ENCODE results near the gene PPP1CC. TPM values are rescaled to one million over a fixed set of nuclear protein-coding genes. Genes with fewer than 3 reads are reported as not detected.
"Not testable (repeated sequence)": the region's sequence is repeated elsewhere in the genome, so short reads cannot be mapped to it uniquely, and the experiment has no call there.

Gene PPP1CC
- total RNA-seq, 1 experiment from 2014 or later, result 154 TPM

- Histone ChIP-seq H3K27me3 (replicated peaks) (no peaks in the 10 kb centered on the region), H3K27ac (no peak overlapping the region), H3K4me3 (no peak overlapping the region), H3K4me1 (replicated peaks) (no peaks in the 10 kb centered on the region), H3K9me3 (replicated peaks) (no peaks in the 10 kb centered on the region), H3K36me3 (no peaks in the 10 kb centered on the region)
- no peak for DNase-seq (ENCODE audit: low read depth in 1 of 2, low spot score in 2 of 2)
Measured at GRCh38 chr12:110766311-110767154, 23.8 kb upstream of the PPP1CC start.

- H3K9me3 ChIP-seq (replicated peaks); H3K4me1 ChIP-seq (replicated peaks); H3K4me3 ChIP-seq; H3K36me3 ChIP-seq; H3K27me3 ChIP-seq (replicated peaks); DNase-seq (ENCODE audit: low read depth in 1 of 2, low spot score in 2 of 2); H3K27ac ChIP-seq: not testable (repeated sequence)
Measured at GRCh38 chr12:110765572-110765971, 22.9 kb upstream of the PPP1CC start.

- no peaks in the 10 kb centered on the region for H3K4me1 ChIP-seq (replicated peaks)
- no peak overlapping the region for H3K27ac ChIP-seq
- no peak for DNase-seq (ENCODE audit: low read depth in 1 of 2, low spot score in 2 of 2)
Measured at GRCh38 chr12:110765111-110765510, 22.4 kb upstream of the PPP1CC start.

GRCh38 chr12:110763583-110763982 lies 20.9 kb upstream of the PPP1CC start:
- DNase-seq (ENCODE audit: low read depth in 1 of 2, low spot score in 2 of 2), result no peak
- H3K36me3 ChIP-seq, result no peaks in the 10 kb centered on the region

More at GRCh38 chr12:110765111-110765510, 22.4 kb upstream of the PPP1CC start:
- Histone ChIP-seq H3K4me3 (no peak overlapping the region), H3K27me3 (replicated peaks) (no peaks in the 10 kb centered on the region), H3K9me3 (replicated peaks) (no peaks in the 10 kb centered on the region), H3K36me3 (no peaks in the 10 kb centered on the region)

GRCh38 chr12:110762891-110763290 lies 20.2 kb upstream of the PPP1CC start:
- no peaks in the 10 kb centered on the region for H3K27me3 ChIP-seq (replicated peaks)
- DNase-seq (ENCODE audit: low read depth in 1 of 2, low spot score in 2 of 2), result no peak
- H3K9me3 ChIP-seq (replicated peaks), result no peaks in the 10 kb centered on the region
- H3K27ac ChIP-seq, result no peak overlapping the region
- H3K4me3 ChIP-seq, result no peak overlapping the region
- no peaks in the 10 kb centered on the region for H3K4me1 ChIP-seq (replicated peaks)
- no peaks in the 10 kb centered on the region for H3K36me3 ChIP-seq

More at GRCh38 chr12:110763583-110763982, 20.9 kb upstream of the PPP1CC start:
- Histone ChIP-seq H3K9me3 (replicated peaks) (no peaks in the 10 kb centered on the region), H3K4me3 (no peak overlapping the region), H3K4me1 (replicated peaks) (no peaks in the 10 kb centered on the region), H3K27ac (no peak overlapping the region), H3K27me3 (replicated peaks) (no peaks in the 10 kb centered on the region)

GRCh38 chr12:110760204-110760609 lies 17.5 kb upstream of the PPP1CC start:
- H3K9me3 ChIP-seq (replicated peaks), result no peaks in the 10 kb centered on the region
- no peak overlapping the region for H3K4me3 ChIP-seq
- no peak for DNase-seq (ENCODE audit: low read depth in 1 of 2, low spot score in 2 of 2)
- no peaks in the 10 kb centered on the region for H3K27me3 ChIP-seq (replicated peaks)
- H3K27ac ChIP-seq, result no peak overlapping the region
- H3K36me3 ChIP-seq, result no peaks in the 10 kb centered on the region
- no peaks in the 10 kb centered on the region for H3K4me1 ChIP-seq (replicated peaks)

GRCh38 chr12:110758922-110759321 lies 16.2 kb upstream of the PPP1CC start:
- no peak overlapping the region for H3K27ac ChIP-seq
- no peaks in the 10 kb centered on the region for H3K9me3 ChIP-seq (replicated peaks)
- no peaks in the 10 kb centered on the region for H3K27me3 ChIP-seq (replicated peaks)
- H3K36me3 ChIP-seq, result no peaks in the 10 kb centered on the region
- H3K4me3 ChIP-seq, result no peak overlapping the region
- H3K4me1 ChIP-seq (replicated peaks), result no peaks in the 10 kb centered on the region
- no peak for DNase-seq (ENCODE audit: low read depth in 1 of 2, low spot score in 2 of 2)

- no peak overlapping the region for H3K4me3 ChIP-seq
- no peaks in the 10 kb centered on the region for H3K4me1 ChIP-seq (replicated peaks)
- no peaks in the 10 kb centered on the region for H3K36me3 ChIP-seq
- no peaks in the 10 kb centered on the region for H3K9me3 ChIP-seq (replicated peaks)
- DNase-seq (ENCODE audit: low read depth in 1 of 2, low spot score in 2 of 2), result no peak
- H3K27ac ChIP-seq, result no peak overlapping the region
- no peaks in the 10 kb centered on the region for H3K27me3 ChIP-seq (replicated peaks)
Measured at GRCh38 chr12:110756611-110757010, 13.9 kb upstream of the PPP1CC start.

GRCh38 chr12:110754101-110754793 lies 11.6 kb upstream of the PPP1CC start:
- H3K36me3 ChIP-seq, result no peaks in the 10 kb centered on the region
- H3K27me3 ChIP-seq (replicated peaks), result no peaks in the 10 kb centered on the region
- no peaks in the 10 kb centered on the region for H3K9me3 ChIP-seq (replicated peaks)
- H3K4me1 ChIP-seq (replicated peaks), result no peaks in the 10 kb centered on the region
- DNase-seq (ENCODE audit: low read depth in 1 of 2, low spot score in 2 of 2), result no peak
- H3K4me3 ChIP-seq, result no peak overlapping the region
- H3K27ac ChIP-seq, result no peak overlapping the region

GRCh38 chr12:110750784-110751461 lies 8.2 kb upstream of the PPP1CC start:
- no peaks in the 10 kb centered on the region for H3K36me3 ChIP-seq
- H3K9me3 ChIP-seq (replicated peaks), result no peaks in the 10 kb centered on the region
- no peak for DNase-seq (ENCODE audit: low read depth in 1 of 2, low spot score in 2 of 2)
- no peak overlapping the region for H3K27ac ChIP-seq
- no peaks in the 10 kb centered on the region for H3K4me1 ChIP-seq (replicated peaks)
- H3K27me3 ChIP-seq (replicated peaks), result no peaks in the 10 kb centered on the region
- no peak overlapping the region for H3K4me3 ChIP-seq

GRCh38 chr12:110746550-110746949 lies 3.9 kb upstream of the PPP1CC start:
- DNase-seq (ENCODE audit: low read depth in 1 of 2, low spot score in 2 of 2), result no peak
- H3K4me3 ChIP-seq, result no peak overlapping the region
- H3K36me3 ChIP-seq, result peaks cover under 1% of the 10 kb centered on the region
- H3K4me1 ChIP-seq (replicated peaks), result peaks cover 26% of the 10 kb centered on the region
- H3K9me3 ChIP-seq (replicated peaks), result no peaks in the 10 kb centered on the region
- H3K27me3 ChIP-seq (replicated peaks), result no peaks in the 10 kb centered on the region
- no peak overlapping the region for H3K27ac ChIP-seq

- H3K4me1 ChIP-seq (replicated peaks), result peaks cover 26% of the 10 kb centered on the region
- H3K36me3 ChIP-seq, result peaks cover 5% of the 10 kb centered on the region
- no peak overlapping the region for H3K27ac ChIP-seq
- no peaks in the 10 kb centered on the region for H3K27me3 ChIP-seq (replicated peaks)
- H3K9me3 ChIP-seq (replicated peaks), result no peaks in the 10 kb centered on the region
- DNase-seq (ENCODE audit: low read depth in 1 of 2, low spot score in 2 of 2), result no peak
- no peak overlapping the region for H3K4me3 ChIP-seq
Measured at GRCh38 chr12:110745542-110746284, 3.0 kb upstream of the PPP1CC start.

GRCh38 chr12:110744601-110745264 lies 2.0 kb upstream of the PPP1CC start:
- Histone ChIP-seq H3K27ac (no peak overlapping the region), H3K27me3 (replicated peaks) (no peaks in the 10 kb centered on the region), H3K4me1 (replicated peaks) (peaks cover 30% of the 10 kb centered on the region), H3K4me3 (no peak overlapping the region), H3K9me3 (replicated peaks) (no peaks in the 10 kb centered on the region), H3K36me3 (peaks cover 8% of the 10 kb centered on the region)
- peak; percentile 24 to 51 for DNase-seq (ENCODE audit: low read depth in 1 of 2, low spot score in 2 of 2)
